DND-41 (cell line): ENCODE measurements around the gene IL17RB.

Experiments
- ATAC-seq: fragments of 200-7000 bp; cut with Tn5 transposase; 3 replicates; pipeline ENCODE4 v1.9.1; 2021; ENCODE audit warnings: low read depth; ENCODE audit not compliant: insufficient read depth
- DNase-seq: peaks from one replicate; pipeline ENCODE4 v3.0.0-alpha.2; 2020
- H2AFZ ChIP-seq: 2 replicates; pipeline ENCODE4 v1.6.0; 2012; ENCODE audit warnings: low read depth, low read length
- H3K27ac ChIP-seq: 2 replicates; pipeline ENCODE4 v1.5.1; 2012; ENCODE audit warnings: low read length, inconsistent platforms
- H3K27me3 ChIP-seq: fragments of 200-600 bp; sonication (generic); 2 replicates; pipeline ENCODE4 v1.6.0; 2012; ENCODE audit warnings: low read length, mild to moderate bottlenecking, inconsistent platforms; ENCODE audit not compliant: insufficient read depth, poor library complexity
- H3K36me3 ChIP-seq: 2 replicates; pipeline ENCODE4 v1.5.1; 2012; ENCODE audit warnings: low read length, inconsistent platforms; ENCODE audit not compliant: insufficient read depth
- H3K4me1 ChIP-seq: 2 replicates; pipeline ENCODE4 v1.5.1; 2012; ENCODE audit warnings: mild to moderate bottlenecking, low read length; ENCODE audit not compliant: insufficient read depth
- H3K4me2 ChIP-seq: 2 replicates; pipeline ENCODE4 v1.6.0; 2012; ENCODE audit warnings: mild to moderate bottlenecking, moderate library complexity, low read length, inconsistent platforms; ENCODE audit not compliant: insufficient read depth
- H3K4me3 ChIP-seq, 2 experiments: fragments of 200-600 bp in 1 of 2; shearing (Covaris generic) in 1 of 2; 2 replicates each; pipeline ENCODE4 v1.5.1; 2012 to 2016; ENCODE audit warnings: inconsistent platforms in 2 of 2, low read length in 2 of 2, mild to moderate bottlenecking in 2 of 2, low read depth in 1 of 2, moderate library complexity in 1 of 2
- H3K79me2 ChIP-seq: 2 replicates; pipeline ENCODE4 v1.6.0; 2012; ENCODE audit warnings: low read length, inconsistent platforms; ENCODE audit not compliant: insufficient read depth
- H3K9ac ChIP-seq: 2 replicates; pipeline ENCODE4 v1.6.0; 2012; ENCODE audit warnings: low read depth, mild to moderate bottlenecking, inconsistent platforms, low read length, moderate library complexity
- H3K9me3 ChIP-seq: 2 replicates; pipeline ENCODE4 v1.5.1; 2012; ENCODE audit warnings: low read length, moderate library complexity, mild to moderate bottlenecking, inconsistent platforms; ENCODE audit not compliant: insufficient read depth, severe bottlenecking
- H4K20me1 ChIP-seq: 2 replicates; pipeline ENCODE4 v1.6.0; 2012; ENCODE audit warnings: low read length; ENCODE audit not compliant: insufficient read depth
- CTCF ChIP-seq: IDR thresholded peaks from 2 replicates; pipeline ENCODE4 v1.5.1; 2012; ENCODE audit warnings: borderline replicate concordance, low read length, moderate library complexity, mild to moderate bottlenecking; ENCODE audit not compliant: poor library complexity, severe bottlenecking; ENCODE audit errors: extremely low read depth
- EZH2 ChIP-seq: IDR thresholded peaks from 3 replicates; pipeline ENCODE4 v1.6.1; 2012; ENCODE audit warnings: borderline replicate concordance, low read depth, mild to moderate bottlenecking, moderate library complexity, low read length, inconsistent platforms; ENCODE audit not compliant: severe bottlenecking

IL17RB gene

GRCh38 chr3:53844262-53845102 lies 1.9 kb upstream of the IL17RB start:
- Histone ChIP-seq H3K27me3 (no peaks in the 10 kb centered on the region), H3K4me1 (no peaks in the 10 kb centered on the region), H3K36me3 (no peaks in the 10 kb centered on the region), H4K20me1 (no peaks in the 10 kb centered on the region), H3K27ac (no peak overlapping the region), H3K9ac (no peak overlapping the region), H3K9me3 (no peaks in the 10 kb centered on the region), H3K4me2 (no peak overlapping the region), H3K79me2 (no peaks in the 10 kb centered on the region), H2AFZ (no peak overlapping the region), H3K4me3 (no peak overlapping the region)
- TF ChIP-seq CTCF (no peak), EZH2 (no peak)
- ATAC-seq: no peak
- DNase-seq: no peak

GRCh38 chr3:53845103-53845880 lies 1.1 kb upstream of the IL17RB start:
- Histone ChIP-seq H2AFZ (no peak overlapping the region), H4K20me1 (no peaks in the 10 kb centered on the region), H3K9ac (no peak overlapping the region), H3K79me2 (no peaks in the 10 kb centered on the region), H3K27ac (no peak overlapping the region), H3K27me3 (no peaks in the 10 kb centered on the region), H3K9me3 (no peaks in the 10 kb centered on the region), H3K4me3 (no peak overlapping the region), H3K36me3 (no peaks in the 10 kb centered on the region), H3K4me2 (no peak overlapping the region), H3K4me1 (no peaks in the 10 kb centered on the region)
- TF ChIP-seq EZH2: no peak
- TF ChIP-seq CTCF: no peak
- ATAC-seq (no peak), DNase-seq (no peak)

GRCh38 chr3:53845881-53846133 lies 561 bp upstream of the IL17RB start:
- no peaks in the 10 kb centered on the region for H3K27me3 ChIP-seq
- H3K4me3 ChIP-seq: no peak overlapping the region
- H3K27ac ChIP-seq: no peak overlapping the region
- no peaks in the 10 kb centered on the region for H3K9me3 ChIP-seq
- no peak overlapping the region for H3K9ac ChIP-seq
- H3K4me2 ChIP-seq: no peak overlapping the region
- H4K20me1 ChIP-seq: no peaks in the 10 kb centered on the region
- H3K4me1 ChIP-seq: no peaks in the 10 kb centered on the region
- ATAC-seq (no peak), DNase-seq (no peak)
- H3K36me3 ChIP-seq: no peaks in the 10 kb centered on the region
- H3K79me2 ChIP-seq: no peaks in the 10 kb centered on the region
- TF ChIP-seq EZH2 (no peak), CTCF (no peak)
- H2AFZ ChIP-seq: no peak overlapping the region
